ENCODE measurements around the gene SFTPD. TPM values are rescaled to one million over a fixed set of nuclear protein-coding genes. Genes with fewer than 3 reads are reported as not detected.
"Not testable (repeated sequence)": the region's sequence is repeated elsewhere in the genome, so short reads cannot be mapped to it uniquely, and the experiment has no call there.

Gene SFTPD
- total RNA-seq, 4 donors from 2014 or later: not detected

DNA sequence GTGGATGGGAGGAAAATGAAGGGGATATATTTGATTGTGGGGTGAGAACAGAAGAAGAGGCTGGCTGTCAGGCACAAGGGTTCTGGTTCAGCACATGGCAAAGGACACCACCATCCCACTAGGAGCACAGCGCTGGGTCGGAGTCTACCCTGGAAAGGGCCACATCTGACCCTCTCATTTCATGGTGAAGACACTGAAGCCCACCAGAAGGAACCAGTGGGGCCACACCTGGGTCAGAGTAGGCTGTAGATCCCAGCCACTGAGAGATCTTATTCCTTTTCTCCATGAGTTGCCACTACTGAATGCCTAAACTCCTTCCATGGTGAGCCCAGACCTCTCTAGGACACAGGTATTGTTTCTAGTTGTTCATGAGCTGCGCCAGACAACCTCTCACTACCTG is 25.8 kb downstream of the SFTPD start:
- in situ Hi-C loops (cut with MboI; ENCODE audit: low pct_ligation_motif_present in 1 of 4, low pct_unique_long_range_greater_than_20kb in 1 of 4, low sequenced_read_pairs in 3 of 4): no loop called here
- intact Hi-C loops (cut with DNase I; ENCODE audit: low total_unique reads): no loop called here
- Histone ChIP-seq H3K9me3 (no peaks in the 10 kb centered on the region), H3K36me3 (no peaks in the 10 kb centered on the region), H3K27me3 (no peaks in the 10 kb centered on the region), H3K4me3 (no peak overlapping the region), H3K4me1 (no peaks in the 10 kb centered on the region), H3K27ac (no peak overlapping the region)
- whole genome bisulfite sequencing, 2 donors (ENCODE audit: low coverage in 1 of 2): 88 to 100% methylated on average over 2 to 3 of the region's 3 CpGs
- DNase-seq: no peak
- TF ChIP-seq, protein P1, sequence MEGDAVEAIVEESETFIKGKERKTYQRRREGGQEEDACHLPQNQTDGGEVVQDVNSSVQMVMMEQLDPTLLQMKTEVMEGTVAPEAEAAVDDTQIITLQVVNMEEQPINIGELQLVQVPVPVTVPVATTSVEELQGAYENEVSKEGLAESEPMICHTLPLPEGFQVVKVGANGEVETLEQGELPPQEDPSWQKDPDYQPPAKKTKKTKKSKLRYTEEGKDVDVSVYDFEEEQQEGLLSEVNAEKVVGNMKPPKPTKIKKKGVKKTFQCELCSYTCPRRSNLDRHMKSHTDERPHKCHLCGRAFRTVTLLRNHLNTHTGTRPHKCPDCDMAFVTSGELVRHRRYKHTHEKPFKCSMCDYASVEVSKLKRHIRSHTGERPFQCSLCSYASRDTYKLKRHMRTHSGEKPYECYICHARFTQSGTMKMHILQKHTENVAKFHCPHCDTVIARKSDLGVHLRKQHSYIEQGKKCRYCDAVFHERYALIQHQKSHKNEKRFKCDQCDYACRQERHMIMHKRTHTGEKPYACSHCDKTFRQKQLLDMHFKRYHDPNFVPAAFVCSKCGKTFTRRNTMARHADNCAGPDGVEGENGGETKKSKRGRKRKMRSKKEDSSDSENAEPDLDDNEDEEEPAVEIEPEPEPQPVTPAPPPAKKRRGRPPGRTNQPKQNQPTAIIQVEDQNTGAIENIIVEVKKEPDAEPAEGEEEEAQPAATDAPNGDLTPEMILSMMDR (IDR thresholded peaks at IDR 0.05): no peak
- TF ChIP-seq EP300 (IDR thresholded peaks at IDR 0.05; ENCODE audit: low read depth): no peak

DNA sequence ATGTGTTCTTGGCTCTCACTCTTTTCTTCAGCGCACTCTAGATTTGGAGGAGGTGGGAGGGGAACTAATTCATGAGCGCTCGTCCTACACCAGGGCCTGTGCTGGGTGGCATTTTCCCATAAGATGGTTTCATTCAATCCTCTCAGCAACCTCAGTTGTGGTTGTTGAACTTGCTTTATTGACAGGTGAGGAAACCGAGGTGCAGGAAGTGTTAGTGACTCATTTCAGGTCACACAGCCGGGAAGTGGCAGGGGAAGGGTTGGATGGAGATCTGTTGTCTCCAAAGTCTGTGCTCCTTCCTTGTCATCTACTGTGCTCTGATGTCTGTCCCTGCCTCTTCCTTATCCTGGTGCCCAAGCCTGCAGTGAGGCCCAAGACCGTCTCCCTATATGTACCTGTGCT is 26.9 kb downstream of the SFTPD start:
- H3K4me3 ChIP-seq; DNase-seq; H3K9me3 ChIP-seq; intact Hi-C loops (cut with DNase I; ENCODE audit: low total_unique reads); H3K4me1 ChIP-seq; H3K27ac ChIP-seq; in situ Hi-C loops (cut with MboI; ENCODE audit: low pct_ligation_motif_present in 1 of 4, low pct_unique_long_range_greater_than_20kb in 1 of 4, low sequenced_read_pairs in 3 of 4); H3K36me3 ChIP-seq; H3K27me3 ChIP-seq: not testable (repeated sequence)
- WGBS, 2 donors (ENCODE audit: low coverage in 1 of 2): 86% methylated on average over 6 of the region's 6 CpGs; no CpG with 5 or more reads in 1 of the 2 donors

GRCh38 chr10:79915838-79916237 is 33.1 kb downstream of the SFTPD start:
- H3K36me3 ChIP-seq; H3K27me3 ChIP-seq; H3K4me3 ChIP-seq; intact Hi-C loops (cut with DNase I; ENCODE audit: low total_unique reads); H3K4me1 ChIP-seq; in situ Hi-C loops (cut with MboI; ENCODE audit: low pct_ligation_motif_present in 1 of 4, low pct_unique_long_range_greater_than_20kb in 1 of 4, low sequenced_read_pairs in 3 of 4); DNase-seq; H3K9me3 ChIP-seq; H3K27ac ChIP-seq: not testable (repeated sequence)
- 75 to 84% methylated on average over 2 of the region's 2 CpGs for WGBS, 2 donors (ENCODE audit: low coverage in 1 of 2)

DNA sequence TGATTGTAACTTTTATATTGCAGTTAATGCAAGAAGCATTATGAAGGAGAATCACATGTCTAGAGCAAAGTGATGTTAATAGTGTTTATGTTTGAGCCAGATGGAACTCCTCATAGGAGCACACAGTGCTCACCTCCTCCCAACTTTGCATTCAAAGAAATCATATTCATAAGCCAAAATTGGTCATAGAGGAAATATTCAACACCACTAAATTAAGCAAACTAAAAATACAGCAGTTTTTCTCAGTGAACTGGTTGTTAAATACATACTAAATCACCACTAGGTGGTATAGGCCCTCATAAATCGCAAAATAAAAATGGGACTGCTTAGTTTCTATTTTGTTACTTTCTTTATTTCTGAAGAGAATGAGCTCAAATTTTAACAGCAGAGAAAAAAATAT is 34.4 kb downstream of the SFTPD start:
- DNase-seq; H3K9me3 ChIP-seq; H3K4me1 ChIP-seq; H3K27ac ChIP-seq; H3K4me3 ChIP-seq; in situ Hi-C loops (cut with MboI; ENCODE audit: low pct_ligation_motif_present in 1 of 4, low pct_unique_long_range_greater_than_20kb in 1 of 4, low sequenced_read_pairs in 3 of 4); intact Hi-C loops (cut with DNase I; ENCODE audit: low total_unique reads); H3K36me3 ChIP-seq: not testable (repeated sequence)
- TF ChIP-seq, protein P1 (IDR thresholded peaks at IDR 0.05): peak in 1 of 5 experiments; percentile 12
- WGBS, 2 donors (ENCODE audit: low coverage in 1 of 2): 78 to 80% methylated on average over 1 of the region's 1 CpG
- peaks cover 15% of the 10 kb centered on the region for H3K27me3 ChIP-seq

DNA sequence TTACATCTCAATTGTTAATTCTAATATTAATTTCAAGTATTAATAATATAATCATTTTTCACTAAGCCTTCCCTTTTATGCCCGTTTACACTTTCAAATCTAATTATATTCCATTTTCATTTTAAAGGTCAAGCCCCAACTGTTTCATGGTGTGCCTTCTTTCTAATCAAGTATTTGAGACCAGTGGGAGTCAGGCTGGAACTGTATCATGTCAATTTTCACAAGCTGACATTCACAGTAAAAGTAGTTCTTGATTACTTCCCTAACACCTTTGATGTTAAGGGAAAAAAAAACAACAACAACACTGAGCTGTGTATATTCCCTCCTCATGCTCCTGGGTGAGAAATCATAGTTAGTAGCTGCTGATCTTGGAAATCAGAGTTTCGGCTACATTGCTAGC is 38.1 kb downstream of the SFTPD start:
- TF ChIP-seq, protein P1 (IDR thresholded peaks at IDR 0.05): no peak
- intact Hi-C loops (cut with DNase I; ENCODE audit: low total_unique reads): no loop called here
- H3K9me3 ChIP-seq: no peaks in the 10 kb centered on the region
- in situ Hi-C loops (cut with MboI; ENCODE audit: low pct_ligation_motif_present in 1 of 4, low pct_unique_long_range_greater_than_20kb in 1 of 4, low sequenced_read_pairs in 3 of 4): no loop called here
- H3K4me3 ChIP-seq: no peak overlapping the region
- WGBS, 2 donors (ENCODE audit: low coverage in 1 of 2): 74 to 77% methylated on average over 2 of the region's 2 CpGs
- no peak for DNase-seq
- H3K4me1 ChIP-seq: no peaks in the 10 kb centered on the region
- H3K27ac ChIP-seq: no peak overlapping the region
- no peaks in the 10 kb centered on the region for H3K36me3 ChIP-seq
- H3K27me3 ChIP-seq: peaks cover 34% of the 10 kb centered on the region
